Spleen (tissue), 11 donors: ENCODE measurements around the gene TMEM132C. TPM values are rescaled to one million over a fixed set of nuclear protein-coding genes. Genes with fewer than 3 reads are reported as not detected.

Experiments used
- DNase-seq: peaks from one replicate; pipeline ENCODE4 v3.0.0-alpha.2; 2020
- H3K27ac ChIP-seq, 8 donors: fragments of 200-600 bp; sonication (generic) in 7 of 8; 1 replicate in 4 of 8; 2 replicates in 4 of 8; pipeline versions ENCODE4 v1.5.0 to v1.8.0; 2016 to 2021; ENCODE audit warnings: inconsistent platforms in 4 of 8, mild to moderate bottlenecking in 4 of 8, moderate library complexity in 1 of 8
- H3K27me3 ChIP-seq, 7 donors: fragments of 200-600 bp; sonication (generic) in 6 of 7; replicated peaks in 1 of 7; 1 replicate in 4 of 7; 2 replicates in 3 of 7; pipeline versions ENCODE4 v1.5.0 to v1.8.0; 2016 to 2021; ENCODE audit warnings: inconsistent platforms in 3 of 7, mild to moderate bottlenecking in 1 of 7
- H3K36me3 ChIP-seq, 6 donors: fragments of 200-600 bp; sonication (generic) in 5 of 6; 1 replicate in 4 of 6; 2 replicates in 2 of 6; pipeline versions ENCODE4 v1.5.0 to v1.8.0; 2016 to 2021; ENCODE audit warnings: inconsistent platforms in 2 of 6
- H3K4me1 ChIP-seq, 6 donors: fragments of 200-600 bp; sonication (generic) in 5 of 6; 1 replicate in 3 of 6; 2 replicates in 3 of 6; pipeline versions ENCODE4 v1.5.0 to v1.8.0; 2016 to 2021; ENCODE audit warnings: inconsistent platforms in 3 of 6
- H3K4me3 ChIP-seq, 8 donors: fragments of 200-600 bp; sonication (generic) in 7 of 8; 1 replicate in 4 of 8; 2 replicates in 4 of 8; pipeline versions ENCODE4 v1.5.0 to v1.8.0; 2016 to 2021; ENCODE audit warnings: inconsistent platforms in 4 of 8, mild to moderate bottlenecking in 4 of 8, moderate library complexity in 2 of 8
- H3K9me3 ChIP-seq, 8 donors: fragments of 200-600 bp; sonication (generic) in 7 of 8; 1 replicate in 4 of 8; 2 replicates in 4 of 8; pipeline versions ENCODE4 v1.5.0 to v1.8.0; 2016 to 2021; ENCODE audit warnings: inconsistent platforms in 4 of 8
- POLR2A ChIP-seq, 3 donors: fragments of 450-650 bp; IDR thresholded peaks; one replicate each; pipeline ENCODE4 v1.5.1; 2017; ENCODE audit warnings: antibody characterized with exemption in 3 of 3, mild to moderate bottlenecking in 1 of 3
- POLR2AphosphoS5 ChIP-seq, 3 donors: sonication (generic); formaldehyde crosslinking; IDR thresholded peaks; one replicate each; pipeline ENCODE4 v1.5.1; 2017; ENCODE audit warnings: antibody characterized with exemption in 3 of 3
- WGBS, 5 donors: extraction: QIAGEN DNeasy Blood & Tissue Kit in 3 of 5; methylation state at CpG; one replicate each; pipeline versions ENCODE4 v1.1.5 to v1.1.7; 2013 to 2018; 5-methylcytosine and 5-hydroxymethylcytosine counted together
- intact Hi-C: fragments of 100-400 bp; cut with DNase I; formaldehyde crosslinking; loops from one replicate; pipeline ENCODE4 v1.15.0; 2023; ENCODE audit warnings: low total_unique reads
- polyA plus RNA-seq, 3 donors: library from polyadenylated mRNA; stranded (reverse); fragments of 200-250 nt; gene quantifications; one replicate each; pipeline ENCODE4 v1.2.1, GENCODE V29; 2013
- total RNA-seq, 7 donors: library from RNA; depleted of rRNA in 3 of 7; stranded (reverse); fragments of >200 nt in 3 of 7; fragmentation: NEBNext Ultra II Directional in 4 of 7; extraction: Animal tissue kit (Norgen Biotek cat#: 25700) in 4 of 7; gene quantifications; one replicate each; pipeline versions ENCODE4 v1.1.0 to v1.2.1, GENCODE V29; 2016 to 2021
- TF ChIP-seq, protein P1 (sequence below), 11 experiments: fragments of 200-600 bp in 7 of 11; fragments of 450-650 bp in 4 of 11; sonication (generic) in 4 of 11; IDR thresholded peaks in 8 of 11; conservative IDR thresholded peaks in 3 of 11; 1 replicate in 7 of 11; 2 replicates in 4 of 11; pipeline versions ENCODE4 v1.4.0 to v1.8.0; 2016 to 2021; ENCODE audit warnings: antibody characterized with exemption in 11 of 11, inconsistent platforms in 4 of 11, mild to moderate bottlenecking in 1 of 11
- donor health status: healthy with polysubstance abuse.
- donor health status: DM: no; HTN: no; CAD: no; lungs with moderate emphysema.
- donor health status: DM: no; HTN: no; CAD: no.
- donor health status: Bipolar disorder and iron deficiency.
- donor health status: healthy.
- donor health status: DM: no; HTN: no; CAD: no.
- donor health status: DM: yes; HTN: yes; CAD: no.

The TMEM132C gene
- total and polyA plus RNA-seq, 10 donors = 0.08 to 0.83 (median 0.25) TPM; not detected in 4

DNA sequence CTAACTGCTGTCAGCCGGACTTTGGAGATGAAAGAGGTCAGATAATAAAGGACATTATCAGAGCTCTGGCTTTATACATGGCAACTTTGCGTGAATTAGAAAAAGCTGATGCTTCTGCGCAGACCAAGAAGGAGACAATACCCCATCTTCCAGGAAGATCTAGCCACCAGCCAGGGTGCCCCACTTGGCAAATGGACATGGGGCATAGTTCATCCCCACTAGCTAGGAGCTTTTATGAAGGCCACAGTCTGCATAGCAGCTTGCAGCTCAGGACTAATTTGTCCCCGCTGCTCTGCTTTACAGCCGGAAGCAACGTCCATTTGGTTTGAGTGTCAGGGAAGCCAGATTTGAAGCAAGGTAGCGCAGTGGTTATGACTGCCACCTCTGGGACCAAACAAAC is 101.0 kb downstream of the TMEM132C start:
- peaks cover 0 to 49% (median 10%) of the 10 kb centered on the region in 7 donors for H3K27me3 ChIP-seq
- H3K36me3 ChIP-seq = no peaks in the 10 kb centered on the region
- intact Hi-C loops = no loop called here
- H3K4me1 ChIP-seq = peaks cover 0 to 8% (median 2%) of the 10 kb centered on the region in 6 donors
- DNase-seq = no peak
- TF ChIP-seq, protein P1, sequence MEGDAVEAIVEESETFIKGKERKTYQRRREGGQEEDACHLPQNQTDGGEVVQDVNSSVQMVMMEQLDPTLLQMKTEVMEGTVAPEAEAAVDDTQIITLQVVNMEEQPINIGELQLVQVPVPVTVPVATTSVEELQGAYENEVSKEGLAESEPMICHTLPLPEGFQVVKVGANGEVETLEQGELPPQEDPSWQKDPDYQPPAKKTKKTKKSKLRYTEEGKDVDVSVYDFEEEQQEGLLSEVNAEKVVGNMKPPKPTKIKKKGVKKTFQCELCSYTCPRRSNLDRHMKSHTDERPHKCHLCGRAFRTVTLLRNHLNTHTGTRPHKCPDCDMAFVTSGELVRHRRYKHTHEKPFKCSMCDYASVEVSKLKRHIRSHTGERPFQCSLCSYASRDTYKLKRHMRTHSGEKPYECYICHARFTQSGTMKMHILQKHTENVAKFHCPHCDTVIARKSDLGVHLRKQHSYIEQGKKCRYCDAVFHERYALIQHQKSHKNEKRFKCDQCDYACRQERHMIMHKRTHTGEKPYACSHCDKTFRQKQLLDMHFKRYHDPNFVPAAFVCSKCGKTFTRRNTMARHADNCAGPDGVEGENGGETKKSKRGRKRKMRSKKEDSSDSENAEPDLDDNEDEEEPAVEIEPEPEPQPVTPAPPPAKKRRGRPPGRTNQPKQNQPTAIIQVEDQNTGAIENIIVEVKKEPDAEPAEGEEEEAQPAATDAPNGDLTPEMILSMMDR (IDR thresholded peaks at IDR 0.05 in 8 of 11, conservative IDR thresholded peaks at IDR 0.05 in 3 of 11) = no peak
- TF ChIP-seq POLR2AphosphoS5 (IDR thresholded peaks at IDR 0.05) (no peak), POLR2A (IDR thresholded peaks at IDR 0.05) (no peak)
- no peaks in the 10 kb centered on the region for H3K9me3 ChIP-seq
- no peak overlapping the region for H3K27ac ChIP-seq
- H3K4me3 ChIP-seq = no peak overlapping the region
- 73 to 94% (median 85%) methylated on average over 7 of the region's 7 CpGs for WGBS, 5 donors

DNA sequence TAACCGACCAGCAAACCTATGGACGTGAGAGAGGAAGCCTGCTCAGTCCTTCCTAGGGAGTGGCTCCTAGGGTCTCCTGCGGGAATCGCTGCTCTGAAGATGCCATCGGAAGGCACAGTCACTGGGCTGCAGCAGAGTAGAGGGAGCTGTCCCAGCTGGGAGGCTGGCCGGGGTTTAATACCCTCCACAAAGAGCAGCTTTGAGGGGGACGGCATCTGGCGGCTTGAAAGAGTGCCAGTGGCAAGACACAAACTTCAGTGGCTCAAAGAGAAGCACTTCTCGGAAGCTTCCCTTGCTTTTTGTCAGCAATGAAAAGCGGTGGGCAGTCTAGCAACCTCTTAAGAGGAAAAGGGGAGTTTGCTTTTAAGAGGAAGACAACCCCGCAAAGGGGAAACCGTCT is 114.6 kb downstream of the TMEM132C start:
- TF ChIP-seq POLR2A (IDR thresholded peaks at IDR 0.05) (no peak), POLR2AphosphoS5 (IDR thresholded peaks at IDR 0.05) (no peak)
- TF ChIP-seq, protein P1 (IDR thresholded peaks at IDR 0.05 in 8 of 11, conservative IDR thresholded peaks at IDR 0.05 in 3 of 11) = no peak
- H3K4me3 ChIP-seq = no peak overlapping the region
- H3K27me3 ChIP-seq = peaks cover 0 to 47% (median 0%) of the 10 kb centered on the region in 7 donors
- H3K4me1 ChIP-seq = no peaks in the 10 kb centered on the region
- 20 to 24% (median 22%) methylated on average over 8 to 12 of the region's 12 CpGs for WGBS, 5 donors
- peaks cover 0 to 7% (median 0%) of the 10 kb centered on the region in 8 donors for H3K9me3 ChIP-seq
- no peak overlapping the region for H3K27ac ChIP-seq
- intact Hi-C loops = no loop called here
- DNase-seq = no peak
- no peaks in the 10 kb centered on the region for H3K36me3 ChIP-seq

DNA sequence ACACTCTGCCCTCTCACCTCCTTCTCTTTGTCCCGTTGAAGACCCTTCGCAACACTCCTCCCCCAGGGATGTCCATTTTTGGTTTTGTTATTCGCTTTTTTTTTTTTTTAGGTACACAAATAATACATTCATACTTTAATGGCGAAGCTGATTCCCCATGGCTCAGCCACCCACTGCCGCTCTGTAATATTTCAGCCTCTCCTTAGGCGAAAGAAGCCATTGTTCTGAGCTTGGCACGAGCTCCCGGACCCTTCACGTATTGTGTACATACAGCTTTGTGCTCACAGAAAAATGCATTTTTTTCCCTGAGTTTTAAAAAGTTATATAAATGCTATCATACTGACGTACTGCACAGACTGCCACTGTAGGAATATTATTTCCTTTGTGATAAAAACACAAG is 115.0 kb downstream of the TMEM132C start:
- WGBS, 5 donors = 34 to 55% (median 52%) methylated on average over 10 of the region's 10 CpGs
- TF ChIP-seq POLR2AphosphoS5 (IDR thresholded peaks at IDR 0.05) (no peak), POLR2A (IDR thresholded peaks at IDR 0.05) (no peak)
- TF ChIP-seq, protein P1 (IDR thresholded peaks at IDR 0.05 in 8 of 11, conservative IDR thresholded peaks at IDR 0.05 in 3 of 11) = no peak
- H3K4me1 ChIP-seq = no peaks in the 10 kb centered on the region
- intact Hi-C loops = no loop called here
- no peak overlapping the region for H3K4me3 ChIP-seq
- H3K36me3 ChIP-seq = no peaks in the 10 kb centered on the region
- H3K27ac ChIP-seq = no peak overlapping the region
- H3K27me3 ChIP-seq = peaks cover 0 to 51% (median 0%) of the 10 kb centered on the region in 7 donors
- DNase-seq = no peak
- H3K9me3 ChIP-seq = peaks cover 0 to 7% (median 0%) of the 10 kb centered on the region in 8 donors

DNA sequence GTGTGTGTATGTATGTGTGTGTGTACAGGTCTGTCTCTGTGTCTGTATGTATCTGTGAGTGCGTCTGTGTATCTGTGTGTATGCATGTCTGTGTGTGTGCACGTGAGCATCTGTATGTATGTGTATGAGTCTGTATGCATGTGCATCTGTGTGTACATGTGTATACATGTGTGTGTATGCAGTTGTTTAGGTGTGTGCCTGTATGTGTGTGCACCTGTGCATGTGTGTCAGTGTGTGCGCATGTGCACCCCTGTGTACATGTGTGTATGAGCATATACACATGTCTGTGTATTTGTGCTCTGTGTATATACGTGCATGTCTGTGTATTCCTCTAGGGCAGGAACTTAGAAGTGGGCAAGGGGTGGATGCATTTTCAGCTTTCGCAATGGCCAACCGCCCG is 116.0 kb downstream of the TMEM132C start:
- TF ChIP-seq, protein P1 (IDR thresholded peaks at IDR 0.05 in 8 of 11, conservative IDR thresholded peaks at IDR 0.05 in 3 of 11) = no peak
- no peak for TF ChIP-seq POLR2A (IDR thresholded peaks at IDR 0.05)
- no peak for TF ChIP-seq POLR2AphosphoS5 (IDR thresholded peaks at IDR 0.05)

More for the DNA sequence above, 116.0 kb downstream of the TMEM132C start:
- intact Hi-C loops = no loop called here
- no peaks in the 10 kb centered on the region for H3K4me1 ChIP-seq
- no peak for DNase-seq
- no peak overlapping the region for H3K4me3 ChIP-seq
- H3K27me3 ChIP-seq = peaks cover 0 to 61% (median 0%) of the 10 kb centered on the region in 7 donors
- 82 to 88% (median 84%) methylated on average over 7 of the region's 7 CpGs for WGBS, 5 donors
- peaks cover 0 to 7% (median 0%) of the 10 kb centered on the region in 8 donors for H3K9me3 ChIP-seq
- H3K36me3 ChIP-seq = no peaks in the 10 kb centered on the region
- no peak overlapping the region for H3K27ac ChIP-seq
